ENCODE measurements around the gene CHAF1A. TPM values are rescaled to one million over a fixed set of nuclear protein-coding genes. Genes with fewer than 3 reads are reported as not detected.
A peak's percentile ranks its signal among the peaks of the same experiment; 100 is the strongest.

CHAF1A gene
- total and polyA plus RNA-seq, 2 donors: 7.0 to 9.0 TPM

DNA sequence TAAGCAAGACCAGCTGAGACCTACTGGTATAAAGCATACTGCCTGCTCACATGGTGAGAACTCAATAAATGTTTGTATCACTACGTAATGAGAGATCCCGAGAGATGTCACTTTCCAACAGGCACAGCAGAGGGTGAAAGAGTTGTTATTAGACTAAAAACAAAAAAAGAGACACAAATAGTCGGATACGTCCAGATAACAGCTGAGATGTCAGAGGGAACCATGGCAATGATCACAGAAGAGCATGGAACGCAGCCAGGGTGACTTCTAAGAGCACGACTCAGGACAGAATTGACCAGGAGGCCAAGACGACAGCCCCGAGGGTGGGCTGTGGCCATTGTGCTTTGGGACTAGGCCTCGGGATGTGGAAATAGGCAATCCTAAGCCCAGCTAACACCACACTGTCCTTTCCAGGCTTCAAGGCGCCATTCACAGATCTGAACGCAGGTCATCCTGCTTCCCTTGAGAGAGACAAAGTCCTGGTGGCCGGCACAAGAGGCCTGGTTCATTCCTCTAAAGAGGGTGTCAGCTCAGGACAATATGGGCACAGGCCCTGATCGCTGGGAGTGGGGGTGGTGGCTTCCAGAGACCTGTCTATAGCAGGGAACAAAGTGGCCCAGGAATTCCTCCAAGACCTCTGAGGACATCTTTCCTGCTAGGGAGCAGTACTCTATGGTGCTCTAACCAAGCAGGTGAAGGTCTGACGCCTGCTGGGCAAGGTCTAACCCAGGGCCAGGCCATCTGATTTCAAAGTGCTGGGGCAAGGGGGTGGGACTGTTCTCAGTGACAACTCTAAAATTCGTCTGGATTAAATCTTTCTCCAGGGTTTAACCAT is 5.3 kb upstream of the CHAF1A start:
- Histone ChIP-seq H3K4me3 (ENCODE audit: low read depth, low read length) (no peak overlapping the region), H3K27ac (ENCODE audit: low read depth) (no peak overlapping the region)

GRCh38 chr19:4399812-4400134 is 2.7 kb upstream of the CHAF1A start:
- no peak for DNase-seq (ENCODE audit: extremely low spot score)
- H3K4me1 ChIP-seq (ENCODE audit: insufficient read depth): no peaks in the 10 kb centered on the region

More for the DNA sequence above, 5.3 kb upstream of the CHAF1A start:
- H3K36me3 ChIP-seq (ENCODE audit: insufficient read depth): peaks cover 4% of the 10 kb centered on the region
- no peaks in the 10 kb centered on the region for H3K4me1 ChIP-seq (ENCODE audit: insufficient read depth)
- 67% methylated on average over 15 of the region's 15 CpGs for WGBS
- DNase-seq (ENCODE audit: extremely low spot score): no peak

GRCh38 chr19:4400135-4400936 is 2.1 kb upstream of the CHAF1A start, which contains the start of gene SH3GL1:
SH3GL1 (minus strand) TSS chr19:4400547; CDS start chr19:4400368, 179 bp downstream.
- peak; percentile 85 for DNase-seq (ENCODE audit: extremely low spot score)
- H3K4me3 ChIP-seq (ENCODE audit: low read depth, low read length): peak within 1 kb of the TSS; percentile 98
- peak within 1 kb of the TSS; percentile 98 for H3K27ac ChIP-seq (ENCODE audit: low read depth)
- peaks cover under 1% of the 10 kb centered on the region for H3K36me3 ChIP-seq (ENCODE audit: insufficient read depth)
- no peaks in the 10 kb centered on the region for H3K4me1 ChIP-seq (ENCODE audit: insufficient read depth)
- WGBS: under 1% methylated on average over 90 of the region's 90 CpGs

More at GRCh38 chr19:4399812-4400134, 2.7 kb upstream of the CHAF1A start:
- peak overlapping the region; percentile 98 for H3K27ac ChIP-seq (ENCODE audit: low read depth)
- 0% methylated on average over 11 of the region's 12 CpGs for WGBS
- peak overlapping the region; percentile 98 for H3K4me3 ChIP-seq (ENCODE audit: low read depth, low read length)
- peaks cover 4% of the 10 kb centered on the region for H3K36me3 ChIP-seq (ENCODE audit: insufficient read depth)

GRCh38 chr19:4401769-4402170 is 670 bp upstream of the CHAF1A start:
- DNase-seq (ENCODE audit: extremely low spot score): no peak
- Histone ChIP-seq H3K27ac (ENCODE audit: low read depth) (peak overlapping the region; percentile 87), H3K4me3 (ENCODE audit: low read depth, low read length) (peak overlapping the region; percentile 14), H3K36me3 (ENCODE audit: insufficient read depth) (no peaks in the 10 kb centered on the region), H3K4me1 (ENCODE audit: insufficient read depth) (no peaks in the 10 kb centered on the region)
- under 1% methylated on average over 8 of the region's 8 CpGs for WGBS

GRCh38 chr19:4403005-4403761 is 743 bp downstream of the CHAF1A start:
- no peak for DNase-seq (ENCODE audit: extremely low spot score)
- WGBS: 8% methylated on average over 32 of the region's 32 CpGs
- peak overlapping the region; percentile 31 for H3K27ac ChIP-seq (ENCODE audit: low read depth)
- no peaks in the 10 kb centered on the region for H3K36me3 ChIP-seq (ENCODE audit: insufficient read depth)
- no peaks in the 10 kb centered on the region for H3K4me1 ChIP-seq (ENCODE audit: insufficient read depth)
- H3K4me3 ChIP-seq (ENCODE audit: low read depth, low read length): peak overlapping the region; percentile 70

DNA sequence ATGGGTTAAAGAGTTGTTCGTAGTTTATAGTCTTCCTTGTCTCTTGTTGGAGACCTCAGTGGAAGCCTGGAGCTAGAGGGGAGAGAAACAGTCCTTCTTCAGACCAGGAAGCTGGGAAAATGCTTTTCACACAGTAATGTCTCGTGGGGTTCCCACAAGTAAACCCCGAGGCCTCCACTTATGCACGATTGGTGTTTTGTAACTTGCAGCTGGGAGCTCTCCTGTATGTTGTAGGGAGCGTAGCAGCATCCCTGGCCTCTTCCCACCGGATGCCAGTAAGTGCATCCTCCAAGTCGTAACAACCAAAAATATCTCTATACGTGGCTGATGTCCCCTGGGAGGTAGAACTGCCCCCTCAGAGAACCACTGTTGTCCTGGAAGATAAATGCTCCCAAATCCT is 3.5 kb downstream of the CHAF1A start:
- Histone ChIP-seq H3K4me1 (ENCODE audit: insufficient read depth) (no peaks in the 10 kb centered on the region), H3K36me3 (ENCODE audit: insufficient read depth) (no peaks in the 10 kb centered on the region), H3K4me3 (ENCODE audit: low read depth, low read length) (no peak overlapping the region), H3K27ac (ENCODE audit: low read depth) (no peak overlapping the region)
- no peak for DNase-seq (ENCODE audit: extremely low spot score)
- 75% methylated on average over 8 of the region's 8 CpGs for WGBS

DNA sequence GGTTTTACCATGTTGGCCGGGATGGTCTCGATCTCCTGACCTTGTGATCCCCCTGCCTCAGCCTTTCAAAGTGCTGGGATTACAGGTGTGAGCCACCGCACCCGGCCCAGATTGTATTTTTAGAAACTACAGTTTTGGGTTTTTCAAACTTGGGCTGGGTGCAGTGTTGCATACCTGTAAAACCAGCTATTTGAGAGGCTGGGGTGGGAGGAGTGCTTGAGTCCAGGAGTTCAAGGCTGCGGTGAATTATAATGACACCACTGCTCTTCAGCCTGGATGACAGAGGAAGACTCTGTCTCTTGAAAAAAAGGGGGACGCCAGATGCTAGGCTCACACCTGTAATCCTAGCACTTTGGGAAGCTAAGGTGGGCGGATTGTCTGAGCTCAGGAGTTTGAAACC is 4.2 kb downstream of the CHAF1A start:
- 94% methylated on average over 7 of the region's 7 CpGs for WGBS

DNA sequence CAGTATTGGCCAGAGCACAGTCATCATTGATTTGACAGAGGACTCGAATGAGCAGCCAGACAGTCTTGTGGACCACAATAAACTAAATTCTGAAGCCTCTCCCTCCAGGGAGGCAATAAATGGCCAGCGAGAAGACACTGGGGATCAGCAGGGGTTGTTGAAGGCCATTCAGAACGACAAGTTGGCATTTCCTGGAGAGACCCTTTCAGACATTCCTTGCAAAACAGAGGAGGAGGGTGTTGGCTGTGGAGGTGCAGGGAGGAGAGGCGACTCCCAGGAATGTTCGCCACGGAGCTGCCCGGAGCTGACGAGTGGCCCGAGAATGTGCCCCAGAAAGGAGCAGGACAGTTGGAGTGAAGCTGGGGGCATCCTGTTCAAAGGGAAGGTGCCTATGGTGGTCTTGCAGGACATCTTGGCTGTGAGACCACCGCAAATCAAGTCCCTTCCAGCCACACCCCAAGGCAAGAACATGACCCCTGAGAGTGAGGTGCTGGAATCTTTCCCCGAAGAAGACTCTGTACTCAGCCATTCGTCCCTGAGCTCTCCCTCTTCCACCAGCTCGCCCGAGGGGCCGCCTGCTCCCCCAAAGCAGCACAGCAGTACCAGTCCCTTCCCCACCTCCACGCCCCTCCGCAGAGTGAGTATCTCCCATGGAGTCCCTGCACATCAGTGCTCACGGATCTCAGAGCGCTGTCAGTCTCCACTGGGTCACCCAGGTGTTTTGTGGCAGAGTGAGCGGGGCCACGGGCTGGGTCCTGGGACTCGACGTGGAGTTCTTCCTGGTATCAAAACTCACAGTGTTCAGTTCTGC is 6.9 kb downstream of the CHAF1A start:
- no peak overlapping the region for H3K4me3 ChIP-seq (ENCODE audit: low read depth, low read length)
- no peak for DNase-seq (ENCODE audit: extremely low spot score)
- no peak overlapping the region for H3K27ac ChIP-seq (ENCODE audit: low read depth)
- H3K4me1 ChIP-seq (ENCODE audit: insufficient read depth): no peaks in the 10 kb centered on the region
- 91% methylated on average over 23 of the region's 23 CpGs for WGBS
- H3K36me3 ChIP-seq (ENCODE audit: insufficient read depth): no peaks in the 10 kb centered on the region

More for the DNA sequence above, 4.2 kb downstream of the CHAF1A start:
- DNase-seq (ENCODE audit: extremely low spot score): no peak
- Histone ChIP-seq H3K36me3 (ENCODE audit: insufficient read depth) (no peaks in the 10 kb centered on the region), H3K4me1 (ENCODE audit: insufficient read depth) (no peaks in the 10 kb centered on the region), H3K4me3 (ENCODE audit: low read depth, low read length) (no peak overlapping the region), H3K27ac (ENCODE audit: low read depth) (no peak overlapping the region)

DNA sequence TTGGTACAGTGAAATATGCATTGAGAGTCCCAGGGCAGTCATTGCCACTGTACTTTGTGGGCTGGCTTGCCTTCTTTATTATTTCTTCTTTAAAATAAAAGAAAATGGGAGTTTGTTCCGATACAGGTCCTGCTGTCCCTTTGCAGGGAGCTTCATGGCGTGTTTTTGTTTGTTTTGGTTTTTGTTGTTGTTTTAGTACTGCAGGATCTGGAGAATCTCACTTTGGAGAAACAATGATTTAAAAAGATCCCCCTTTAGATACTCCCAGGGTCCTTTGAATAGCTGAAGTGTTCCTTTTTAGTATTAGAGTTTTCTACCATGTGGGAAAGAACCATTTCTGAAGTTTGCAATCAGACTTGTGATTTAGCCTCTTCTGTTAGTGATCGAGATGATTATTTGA is 11.1 kb downstream of the CHAF1A start:
- Histone ChIP-seq H3K36me3 (ENCODE audit: insufficient read depth) (no peaks in the 10 kb centered on the region), H3K4me3 (ENCODE audit: low read depth, low read length) (no peak overlapping the region), H3K4me1 (ENCODE audit: insufficient read depth) (no peaks in the 10 kb centered on the region), H3K27ac (ENCODE audit: low read depth) (no peak overlapping the region)
- 97% methylated on average over 3 of the region's 3 CpGs for WGBS
- DNase-seq (ENCODE audit: extremely low spot score): no peak

GRCh38 chr19:4414144-4414799 is 11.8 kb downstream of the CHAF1A start:
- DNase-seq (ENCODE audit: extremely low spot score): no peak
- Histone ChIP-seq H3K36me3 (ENCODE audit: insufficient read depth) (no peaks in the 10 kb centered on the region), H3K27ac (ENCODE audit: low read depth) (no peak overlapping the region), H3K4me3 (ENCODE audit: low read depth, low read length) (no peak overlapping the region), H3K4me1 (ENCODE audit: insufficient read depth) (no peaks in the 10 kb centered on the region)
- 86% methylated on average over 7 of the region's 7 CpGs for WGBS

- DNase-seq (ENCODE audit: extremely low spot score): no peak
- Histone ChIP-seq H3K27ac (ENCODE audit: low read depth) (no peak overlapping the region), H3K36me3 (ENCODE audit: insufficient read depth) (no peaks in the 10 kb centered on the region), H3K4me3 (ENCODE audit: low read depth, low read length) (no peak overlapping the region), H3K4me1 (ENCODE audit: insufficient read depth) (no peaks in the 10 kb centered on the region)
- 25% methylated on average over 9 of the region's 9 CpGs for WGBS
These were observed 12.4 kb downstream of the CHAF1A start for GRCh38 chr19:4414800-4415321.

GRCh38 chr19:4415352-4415751 is 12.9 kb downstream of the CHAF1A start:
- Histone ChIP-seq H3K27ac (ENCODE audit: low read depth) (no peak overlapping the region), H3K36me3 (ENCODE audit: insufficient read depth) (no peaks in the 10 kb centered on the region), H3K4me1 (ENCODE audit: insufficient read depth) (no peaks in the 10 kb centered on the region), H3K4me3 (ENCODE audit: low read depth, low read length) (no peak overlapping the region)
- DNase-seq (ENCODE audit: extremely low spot score): no peak
- 23% methylated on average over 10 of the region's 10 CpGs for WGBS
